ENCODE data around the gene CD247. TPM values are rescaled to one million over a fixed set of nuclear protein-coding genes. Genes with fewer than 3 reads are reported as not detected.

The CD247 gene
- total and polyA plus RNA-seq, 9 of the 15 experiments (the other 6 are each of a cell fraction or from before 2014, with no cell fraction given): 0.08 to 0.42 (median 0.28) TPM; not detected in 5

DNA sequence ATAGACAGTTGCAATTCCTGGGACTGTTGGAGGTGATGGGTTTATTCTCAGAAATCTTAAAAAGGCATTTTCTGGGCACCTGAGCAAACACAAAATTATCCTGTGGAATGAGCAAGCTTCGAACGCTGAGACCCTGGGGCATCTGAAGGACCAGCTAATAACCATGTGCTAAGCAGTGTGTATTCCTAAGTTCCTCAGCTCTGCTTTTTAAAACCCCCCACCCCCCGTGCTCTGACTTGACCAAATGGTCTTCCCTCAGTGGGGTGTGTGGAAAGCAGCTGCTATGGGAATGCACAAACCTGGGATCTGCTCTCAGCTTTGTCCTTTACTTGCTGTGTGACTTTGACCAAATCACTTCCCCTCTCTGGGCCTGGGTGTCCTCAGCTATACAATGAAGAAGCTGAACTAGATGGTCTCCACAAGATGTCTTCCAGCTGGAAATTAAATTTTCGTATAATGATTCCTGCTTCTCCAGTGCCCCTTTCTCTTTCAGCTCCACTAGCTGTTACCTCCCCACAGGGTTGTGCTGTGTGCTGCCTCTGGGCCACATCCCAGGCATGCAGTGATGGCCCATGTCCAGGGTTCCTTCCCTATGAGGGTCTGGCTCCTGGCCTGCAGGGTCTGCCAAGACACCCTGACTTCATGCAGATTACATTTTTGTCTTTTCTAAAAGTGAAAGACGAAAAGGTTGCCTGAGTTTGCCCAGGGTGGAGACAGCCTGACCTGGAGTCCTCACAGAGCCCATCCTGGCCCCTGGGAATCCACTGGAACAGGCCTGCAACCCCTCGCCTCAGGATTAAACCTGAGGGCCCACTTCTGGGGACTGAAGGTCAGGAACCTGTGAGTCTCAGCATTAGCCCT lies 14.9 kb upstream of the CD247 start (continued):
- TF ChIP-seq, protein P1, sequence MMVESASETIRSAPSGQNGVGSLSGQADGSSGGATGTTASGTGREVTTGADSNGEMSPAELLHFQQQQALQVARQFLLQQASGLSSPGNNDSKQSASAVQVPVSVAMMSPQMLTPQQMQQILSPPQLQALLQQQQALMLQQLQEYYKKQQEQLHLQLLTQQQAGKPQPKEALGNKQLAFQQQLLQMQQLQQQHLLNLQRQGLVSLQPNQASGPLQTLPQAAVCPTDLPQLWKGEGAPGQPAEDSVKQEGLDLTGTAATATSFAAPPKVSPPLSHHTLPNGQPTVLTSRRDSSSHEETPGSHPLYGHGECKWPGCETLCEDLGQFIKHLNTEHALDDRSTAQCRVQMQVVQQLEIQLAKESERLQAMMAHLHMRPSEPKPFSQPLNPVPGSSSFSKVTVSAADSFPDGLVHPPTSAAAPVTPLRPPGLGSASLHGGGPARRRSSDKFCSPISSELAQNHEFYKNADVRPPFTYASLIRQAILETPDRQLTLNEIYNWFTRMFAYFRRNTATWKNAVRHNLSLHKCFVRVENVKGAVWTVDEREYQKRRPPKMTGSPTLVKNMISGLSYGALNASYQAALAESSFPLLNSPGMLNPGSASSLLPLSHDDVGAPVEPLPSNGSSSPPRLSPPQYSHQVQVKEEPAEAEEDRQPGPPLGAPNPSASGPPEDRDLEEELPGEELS (CRISPR knock-in tag; IDR thresholded peaks at IDR 0.05; ENCODE audit: borderline replicate concordance): peak; percentile 21; the same call in 1 of the 2 replicates
- TF ChIP-seq ZFX (CRISPR knock-in tag; IDR thresholded peaks at IDR 0.05): no peak
- no peak for TF ChIP-seq ZNF124 (CRISPR knock-in tag; IDR thresholded peaks at IDR 0.05)
- TF ChIP-seq KDM1A (IDR thresholded peaks at IDR 0.05): peak; percentile 13 to 24; a peak in 1 of 4 replicates
- TF ChIP-seq PCBP1 (IDR thresholded peaks at IDR 0.05; ENCODE audit: low read depth, low read length, poor library complexity, severe bottlenecking): no peak
- peak; percentile 54; the same call in 1 of the 2 replicates for TF ChIP-seq BCOR (IDR thresholded peaks at IDR 0.05)
- 0 out of 2 replicates have a peak, but pooled peaks have one; percentile 64 for TF ChIP-seq ZNF217 (CRISPR knock-in tag; IDR thresholded peaks at IDR 0.05)
- no peak for TF ChIP-seq E2F3 (CRISPR knock-in tag; IDR thresholded peaks at IDR 0.05)
- TF ChIP-seq, protein P2, sequence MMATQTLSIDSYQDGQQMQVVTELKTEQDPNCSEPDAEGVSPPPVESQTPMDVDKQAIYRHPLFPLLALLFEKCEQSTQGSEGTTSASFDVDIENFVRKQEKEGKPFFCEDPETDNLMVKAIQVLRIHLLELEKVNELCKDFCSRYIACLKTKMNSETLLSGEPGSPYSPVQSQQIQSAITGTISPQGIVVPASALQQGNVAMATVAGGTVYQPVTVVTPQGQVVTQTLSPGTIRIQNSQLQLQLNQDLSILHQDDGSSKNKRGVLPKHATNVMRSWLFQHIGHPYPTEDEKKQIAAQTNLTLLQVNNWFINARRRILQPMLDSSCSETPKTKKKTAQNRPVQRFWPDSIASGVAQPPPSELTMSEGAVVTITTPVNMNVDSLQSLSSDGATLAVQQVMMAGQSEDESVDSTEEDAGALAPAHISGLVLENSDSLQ (IDR thresholded peaks at IDR 0.05): no peak
- TF ChIP-seq, protein P3, sequence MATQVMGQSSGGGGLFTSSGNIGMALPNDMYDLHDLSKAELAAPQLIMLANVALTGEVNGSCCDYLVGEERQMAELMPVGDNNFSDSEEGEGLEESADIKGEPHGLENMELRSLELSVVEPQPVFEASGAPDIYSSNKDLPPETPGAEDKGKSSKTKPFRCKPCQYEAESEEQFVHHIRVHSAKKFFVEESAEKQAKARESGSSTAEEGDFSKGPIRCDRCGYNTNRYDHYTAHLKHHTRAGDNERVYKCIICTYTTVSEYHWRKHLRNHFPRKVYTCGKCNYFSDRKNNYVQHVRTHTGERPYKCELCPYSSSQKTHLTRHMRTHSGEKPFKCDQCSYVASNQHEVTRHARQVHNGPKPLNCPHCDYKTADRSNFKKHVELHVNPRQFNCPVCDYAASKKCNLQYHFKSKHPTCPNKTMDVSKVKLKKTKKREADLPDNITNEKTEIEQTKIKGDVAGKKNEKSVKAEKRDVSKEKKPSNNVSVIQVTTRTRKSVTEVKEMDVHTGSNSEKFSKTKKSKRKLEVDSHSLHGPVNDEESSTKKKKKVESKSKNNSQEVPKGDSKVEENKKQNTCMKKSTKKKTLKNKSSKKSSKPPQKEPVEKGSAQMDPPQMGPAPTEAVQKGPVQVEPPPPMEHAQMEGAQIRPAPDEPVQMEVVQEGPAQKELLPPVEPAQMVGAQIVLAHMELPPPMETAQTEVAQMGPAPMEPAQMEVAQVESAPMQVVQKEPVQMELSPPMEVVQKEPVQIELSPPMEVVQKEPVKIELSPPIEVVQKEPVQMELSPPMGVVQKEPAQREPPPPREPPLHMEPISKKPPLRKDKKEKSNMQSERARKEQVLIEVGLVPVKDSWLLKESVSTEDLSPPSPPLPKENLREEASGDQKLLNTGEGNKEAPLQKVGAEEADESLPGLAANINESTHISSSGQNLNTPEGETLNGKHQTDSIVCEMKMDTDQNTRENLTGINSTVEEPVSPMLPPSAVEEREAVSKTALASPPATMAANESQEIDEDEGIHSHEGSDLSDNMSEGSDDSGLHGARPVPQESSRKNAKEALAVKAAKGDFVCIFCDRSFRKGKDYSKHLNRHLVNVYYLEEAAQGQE (IDR thresholded peaks at IDR 0.05; ENCODE audit: borderline replicate concordance): no peak
- TF ChIP-seq, protein P3 (CRISPR knock-in tag; IDR thresholded peaks at IDR 0.05; ENCODE audit: low read depth): no peak
- TF ChIP-seq RBM25 (IDR thresholded peaks at IDR 0.05; ENCODE audit: low read depth, low read length, severe bottlenecking): peak; percentile 78
- no peak for TF ChIP-seq ASH1L (IDR thresholded peaks at IDR 0.05; ENCODE audit: borderline replicate concordance, low read depth, partially characterized antibody)
- TF ChIP-seq CCNT2 (IDR thresholded peaks at IDR 0.05; ENCODE audit: borderline replicate concordance, extremely low read depth, insufficient read length, low read depth, low read length): no peak
- no peak for TF ChIP-seq ESRRB (CRISPR knock-in tag; IDR thresholded peaks at IDR 0.05; ENCODE audit: borderline replicate concordance)
